Type B pancreatic cell (in vitro differentiated cells): ENCODE measurements around the gene VIL1. TPM values are rescaled to one million over a fixed set of nuclear protein-coding genes. Genes with fewer than 3 reads are reported as not detected.

Experiments
- DNase-seq: peaks from one replicate; pipeline ENCODE4 v3.0.0; 2021; ENCODE audit warnings: mixed read lengths; ENCODE audit not compliant: unreplicated experiment; ENCODE audit errors: extremely low spot score
- H3K27ac Mint-ChIP-seq: 2 replicates; pipeline ENCODE4 v1.8.0; 2021; ENCODE audit warnings: mild to moderate bottlenecking, mixed read lengths
- H3K27me3 Mint-ChIP-seq: 2 replicates; pipeline ENCODE4 v1.8.0; 2021; ENCODE audit warnings: mixed read lengths
- H3K36me3 Mint-ChIP-seq: 2 replicates; pipeline ENCODE4 v1.8.0; 2021; ENCODE audit warnings: mixed read lengths
- H3K4me1 Mint-ChIP-seq: one replicate; pipeline ENCODE4 v1.8.0; 2021; ENCODE audit warnings: mixed read lengths; ENCODE audit not compliant: unreplicated experiment
- H3K4me3 Mint-ChIP-seq: 2 replicates; pipeline ENCODE4 v1.8.0; 2021; ENCODE audit warnings: mild to moderate bottlenecking, mixed read lengths
- H3K9me3 Mint-ChIP-seq: 2 replicates; pipeline ENCODE4 v1.8.0; 2021; ENCODE audit warnings: mixed read lengths
- CTCF ChIP-seq: fragments of 200-600 bp; sonication (generic); conservative IDR thresholded peaks from 2 replicates; pipeline ENCODE4 v1.5.0; 2021; ENCODE audit warnings: antibody characterized with exemption, mild to moderate bottlenecking
- total RNA-seq: library from RNA; stranded (reverse); gene quantifications from 2 replicates; pipeline ENCODE4 v1.2.1, GENCODE V29; 2021; ENCODE audit warnings: low replicate concordance

Gene VIL1
- total RNA-seq, 1 donor from 2014 or later, result 64.6 TPM

- no peaks in the 10 kb centered on the region for H3K27me3 Mint-ChIP-seq
- TF ChIP-seq CTCF, result no peak
- H3K9me3 Mint-ChIP-seq, result no peaks in the 10 kb centered on the region
- H3K4me3 Mint-ChIP-seq, result no peak overlapping the region
- no peak for DNase-seq
- peaks cover 4% of the 10 kb centered on the region for H3K4me1 Mint-ChIP-seq
- no peaks in the 10 kb centered on the region for H3K36me3 Mint-ChIP-seq
- H3K27ac Mint-ChIP-seq, result no peak overlapping the region
Measured at GRCh38 chr2:218375212-218375611, 43.7 kb upstream of the VIL1 start.

GRCh38 chr2:218378053-218378452 lies 40.9 kb upstream of the VIL1 start:
- Mint-ChIP-seq H3K27ac (no peak overlapping the region), H3K36me3 (no peaks in the 10 kb centered on the region), H3K27me3 (peaks cover 7% of the 10 kb centered on the region), H3K4me1 (no peaks in the 10 kb centered on the region), H3K4me3 (no peak overlapping the region), H3K9me3 (no peaks in the 10 kb centered on the region)
- no peak for TF ChIP-seq CTCF
- no peak for DNase-seq

GRCh38 chr2:218381916-218382366 lies 37.0 kb upstream of the VIL1 start, which contains the start of gene SLC11A1:
TSS of gene SLC11A1 (plus strand) at chr2:218382273. CDS start at chr2:218382369, 96 bp downstream.
- Mint-ChIP-seq H3K27ac (no peak within 1 kb of the TSS), H3K9me3 (no peaks in the 10 kb centered on the region), H3K36me3 (no peaks in the 10 kb centered on the region), H3K4me3 (no peak within 1 kb of the TSS), H3K4me1 (peaks cover 5% of the 10 kb centered on the region), H3K27me3 (peaks cover 7% of the 10 kb centered on the region)
- no peak for TF ChIP-seq CTCF
- DNase-seq, result no peak

GRCh38 chr2:218382785-218383184 lies 36.1 kb upstream of the VIL1 start:
- Mint-ChIP-seq H3K4me3 (no peak overlapping the region), H3K9me3 (peaks cover 4% of the 10 kb centered on the region), H3K36me3 (no peaks in the 10 kb centered on the region), H3K4me1 (peaks cover 11% of the 10 kb centered on the region), H3K27ac (no peak overlapping the region), H3K27me3 (peaks cover 12% of the 10 kb centered on the region)
- DNase-seq, result no peak
- no peak for TF ChIP-seq CTCF

GRCh38 chr2:218383892-218384519 lies 34.9 kb upstream of the VIL1 start:
- no peak for TF ChIP-seq CTCF
- no peaks in the 10 kb centered on the region for H3K36me3 Mint-ChIP-seq
- peaks cover 4% of the 10 kb centered on the region for H3K9me3 Mint-ChIP-seq
- H3K27me3 Mint-ChIP-seq, result peaks cover 12% of the 10 kb centered on the region
- DNase-seq, result no peak
- no peak overlapping the region for H3K4me3 Mint-ChIP-seq
- H3K4me1 Mint-ChIP-seq, result peaks cover 11% of the 10 kb centered on the region
- no peak overlapping the region for H3K27ac Mint-ChIP-seq
